Gastrocnemius medialis (tissue), 4 donors: ENCODE data around the gene TXNRD1. TPM values are rescaled to one million over a fixed set of nuclear protein-coding genes. Genes with fewer than 3 reads are reported as not detected.

Source experiments
- ATAC-seq, 2 donors: fragments of 150-250 bp; one replicate each; pipeline ENCODE4 v1.9.1; 2016
- DNase-seq, 2 donors: peaks; one replicate each; pipeline ENCODE4 v3.0.0-alpha.2; 2019
- H3K27ac ChIP-seq, 4 donors: fragments of 200-600 bp; sonication (generic); 1 replicate in 1 of 4; 2 replicates in 3 of 4; pipeline ENCODE4 v1.5.1; 2016 to 2018; ENCODE audit warnings: mild to moderate bottlenecking in 2 of 4, moderate library complexity in 1 of 4
- H3K27me3 ChIP-seq, 3 donors: fragments of 200-600 bp; sonication (generic) in 2 of 3; 1 replicate in 1 of 3; 2 replicates in 2 of 3; pipeline versions ENCODE4 v1.5.1 to v1.6.0; 2016 to 2019; ENCODE audit warnings: mild to moderate bottlenecking in 1 of 3, moderate library complexity in 1 of 3
- H3K36me3 ChIP-seq, 2 donors: fragments of 200-600 bp; sonication (generic) in 1 of 2; one replicate each; pipeline ENCODE4 v1.5.1; 2017 to 2018
- H3K4me1 ChIP-seq, 2 donors: fragments of 200-600 bp; sonication (generic) in 1 of 2; one replicate each; pipeline ENCODE4 v1.5.1; 2016 to 2017; ENCODE audit warnings: mild to moderate bottlenecking in 2 of 2
- H3K4me3 ChIP-seq, 4 donors: fragments of 200-600 bp; sonication (generic) in 3 of 4; 1 replicate in 1 of 4; 2 replicates in 3 of 4; pipeline ENCODE4 v1.5.1; 2016 to 2019; ENCODE audit warnings: mild to moderate bottlenecking in 2 of 4
- H3K9me3 ChIP-seq, 3 donors: fragments of 200-600 bp; sonication (generic) in 2 of 3; 1 replicate in 1 of 3; 2 replicates in 2 of 3; pipeline ENCODE4 v1.5.1; 2016 to 2019
- CTCF ChIP-seq, 5 experiments: fragments of 450-650 bp in 3 of 5; fragments of 200-600 bp in 2 of 5; sonication (generic) in 2 of 5; IDR thresholded peaks in 4 of 5; conservative IDR thresholded peaks in 1 of 5; 1 replicate in 4 of 5; 2 replicates in 1 of 5; pipeline ENCODE4 v1.5.1; 2016 to 2019; ENCODE audit warnings: antibody characterized with exemption in 5 of 5, mild to moderate bottlenecking in 3 of 5, moderate library complexity in 3 of 5
- POLR2A ChIP-seq, 2 donors: fragments of 450-650 bp; IDR thresholded peaks; one replicate each; pipeline ENCODE4 v1.6.1; 2017; ENCODE audit warnings: antibody characterized with exemption in 2 of 2, mild to moderate bottlenecking in 2 of 2, moderate library complexity in 2 of 2
- in situ Hi-C, 4 donors: fragments of 200-750 bp; cut with MboI; loops; one replicate each; pipeline versions ENCODE4 v1.15.0 to v1.8.0; 2017; ENCODE audit warnings: low sequenced_read_pairs in 4 of 4
- intact Hi-C: fragments of 100-400 bp; cut with DNase I; formaldehyde crosslinking; loops from one replicate; pipeline ENCODE4 v1.15.1; 2023; ENCODE audit warnings: low total_unique reads
- total RNA-seq, 4 donors: library from RNA; depleted of rRNA; stranded (reverse); fragments of >200 nt; gene quantifications; one replicate each; pipeline versions ENCODE4 v1.1.0 to v1.2.3, GENCODE V29; 2016

The TXNRD1 gene
- total RNA-seq, 4 donors from 2014 or later: 96.6 to 139 (median 118) TPM

GRCh38 chr12:104340925-104341611, 125.5 kb downstream of the TXNRD1 start:
- ATAC-seq (no peak), DNase-seq (no peak)
- TF ChIP-seq CTCF (IDR thresholded peaks at IDR 0.05 in 4 of 5, conservative IDR thresholded peaks at IDR 0.05 in 1 of 5) (no peak), POLR2A (IDR thresholded peaks at IDR 0.05) (no peak)
- in situ Hi-C loops: no loop called here
- intact Hi-C loops: no loop called here
- H3K27ac ChIP-seq: no peak overlapping the region
- H3K36me3 ChIP-seq: peaks cover 2 to 87% of the 10 kb centered on the region in 2 donors
- H3K27me3 ChIP-seq: no peaks in the 10 kb centered on the region
- H3K4me1 ChIP-seq: peaks cover 18 to 29% of the 10 kb centered on the region in 2 donors
- H3K9me3 ChIP-seq: no peaks in the 10 kb centered on the region
- no peak overlapping the region for H3K4me3 ChIP-seq

DNA sequence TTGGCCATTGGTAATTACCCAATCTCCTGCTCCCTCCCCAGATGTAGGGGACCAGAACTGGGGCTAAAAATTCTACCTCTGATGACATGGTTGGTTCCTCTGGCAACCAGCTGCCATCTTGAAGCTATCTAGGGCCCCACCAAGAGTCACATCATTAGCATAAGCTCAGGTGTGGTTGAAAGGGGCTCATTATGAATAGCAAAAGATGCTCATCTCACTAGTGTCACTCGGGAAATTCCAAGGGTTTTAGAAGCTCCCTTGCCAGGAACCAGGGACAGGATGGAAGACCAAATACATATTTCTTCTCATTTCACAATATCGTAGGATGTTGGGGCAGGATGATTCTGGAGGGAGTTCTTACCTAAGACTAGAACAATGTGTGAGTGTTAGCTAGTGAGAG, 126.6 kb downstream of the TXNRD1 start:
- ATAC-seq (no peak), DNase-seq (no peak)
- no peak overlapping the region for H3K4me3 ChIP-seq
- no peaks in the 10 kb centered on the region for H3K27me3 ChIP-seq
- intact Hi-C loops: no loop called here
- H3K36me3 ChIP-seq: peaks cover 2 to 87% of the 10 kb centered on the region in 2 donors
- no peaks in the 10 kb centered on the region for H3K9me3 ChIP-seq
- no peak for TF ChIP-seq POLR2A (IDR thresholded peaks at IDR 0.05)
- no peak for TF ChIP-seq CTCF (IDR thresholded peaks at IDR 0.05 in 4 of 5, conservative IDR thresholded peaks at IDR 0.05 in 1 of 5)
- H3K4me1 ChIP-seq: peaks cover 28 to 40% of the 10 kb centered on the region in 2 donors
- in situ Hi-C loops: no loop called here
- no peak overlapping the region for H3K27ac ChIP-seq

DNA sequence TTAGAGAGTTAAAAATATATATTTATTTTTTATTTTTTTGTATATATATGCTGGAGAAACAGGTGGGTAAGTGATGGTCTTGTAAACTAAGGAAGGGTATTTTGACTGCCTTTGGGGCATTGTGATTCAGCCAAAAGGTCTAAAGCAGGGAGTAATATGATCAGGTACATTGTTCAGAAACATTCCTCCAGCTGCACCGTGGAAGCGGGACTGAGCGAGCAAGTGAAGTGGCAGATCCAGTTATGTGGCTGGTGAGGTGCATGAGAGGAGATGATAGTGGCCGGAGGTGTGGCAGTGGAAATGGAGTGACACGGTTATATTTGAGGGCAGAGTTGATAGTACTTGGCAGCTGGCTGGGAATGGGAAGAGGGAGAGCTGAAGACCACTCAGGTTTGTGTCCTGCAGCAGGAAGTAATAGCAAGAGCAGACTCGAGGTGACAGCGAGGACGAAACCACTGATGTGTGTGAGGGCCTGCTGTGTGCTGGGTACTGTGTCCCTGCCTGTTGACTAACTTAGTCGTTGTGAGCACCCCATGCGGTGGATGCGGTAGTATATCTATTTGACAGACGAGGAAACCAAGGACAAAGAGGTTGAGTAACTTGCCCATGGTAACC, 127.2 kb downstream of the TXNRD1 start:
- H3K27me3 ChIP-seq: no peaks in the 10 kb centered on the region
- DNase-seq: no peak
- ATAC-seq: no peak
- no peak for TF ChIP-seq POLR2A (IDR thresholded peaks at IDR 0.05)
- TF ChIP-seq CTCF (IDR thresholded peaks at IDR 0.05 in 4 of 5, conservative IDR thresholded peaks at IDR 0.05 in 1 of 5): no peak
- H3K4me1 ChIP-seq: peaks cover 30 to 46% of the 10 kb centered on the region in 2 donors
- intact Hi-C loops (no loop called here), in situ Hi-C loops (no loop called here)
- no peak overlapping the region for H3K4me3 ChIP-seq
- H3K9me3 ChIP-seq: no peaks in the 10 kb centered on the region
- H3K36me3 ChIP-seq: peaks cover 2 to 82% of the 10 kb centered on the region in 2 donors
- no peak overlapping the region for H3K27ac ChIP-seq

- no peak for ATAC-seq
- Histone ChIP-seq H3K27me3 (no peaks in the 10 kb centered on the region), H3K27ac (peak overlapping the region in 2 of 4 donors; percentile 19 to 27), H3K9me3 (no peaks in the 10 kb centered on the region), H3K36me3 (peaks cover 2 to 82% of the 10 kb centered on the region in 2 donors), H3K4me1 (peaks cover 34 to 59% of the 10 kb centered on the region in 2 donors), H3K4me3 (no peak overlapping the region)
- TF ChIP-seq POLR2A (IDR thresholded peaks at IDR 0.05) (no peak), CTCF (IDR thresholded peaks at IDR 0.05 in 4 of 5, conservative IDR thresholded peaks at IDR 0.05 in 1 of 5) (no peak)
- DNase-seq: no peak
- intact Hi-C loops (no loop called here), in situ Hi-C loops (no loop called here)
Measured at GRCh38 chr12:104344682-104345081, 129.1 kb downstream of the TXNRD1 start.
